Endothelial cell (in vitro differentiated cells): ENCODE measurements around the gene RAB7B. TPM values are rescaled to one million over a fixed set of nuclear protein-coding genes. Genes with fewer than 3 reads are reported as not detected.

Experiments used
- DNase-seq: peaks from one replicate; pipeline ENCODE4 v3.0.0; 2021; ENCODE audit warnings: low spot score
- H3K27ac Mint-ChIP-seq: one replicate; pipeline ENCODE4 v1.8.0; 2021; ENCODE audit warnings: mixed read lengths, inconsistent platforms; ENCODE audit not compliant: unreplicated experiment
- H3K27me3 Mint-ChIP-seq: one replicate; pipeline ENCODE4 v1.8.0; 2021; ENCODE audit warnings: mild to moderate bottlenecking, moderate library complexity, mixed read lengths, inconsistent platforms; ENCODE audit not compliant: unreplicated experiment
- H3K36me3 Mint-ChIP-seq: one replicate; pipeline ENCODE4 v1.8.0; 2021; ENCODE audit warnings: mild to moderate bottlenecking, low read depth, mixed read lengths, inconsistent platforms; ENCODE audit not compliant: unreplicated experiment
- H3K4me1 Mint-ChIP-seq: one replicate; pipeline ENCODE4 v1.8.0; 2021; ENCODE audit warnings: mild to moderate bottlenecking, mixed read lengths, inconsistent platforms; ENCODE audit not compliant: unreplicated experiment
- H3K4me3 Mint-ChIP-seq: one replicate; pipeline ENCODE4 v1.8.0; 2021; ENCODE audit warnings: mild to moderate bottlenecking, mixed read lengths, inconsistent platforms; ENCODE audit not compliant: unreplicated experiment
- H3K9me3 Mint-ChIP-seq: one replicate; pipeline ENCODE4 v1.8.0; 2021; ENCODE audit warnings: mixed read lengths, inconsistent platforms; ENCODE audit not compliant: unreplicated experiment
- total RNA-seq: library from RNA; stranded (reverse); fragmentation: NEBNext Ultra II Directional; extraction: Animal tissue kit (Norgen Biotek cat#: 25700); gene quantifications from one replicate; pipeline ENCODE4 v1.2.1, GENCODE V29; 2021; ENCODE audit not compliant: unreplicated experiment
- TF ChIP-seq, protein P1 (sequence below): fragments of 200-600 bp; sonication (generic); IDR thresholded peaks from one replicate; pipeline ENCODE4 v1.5.0; 2021; ENCODE audit warnings: antibody characterized with exemption; ENCODE audit not compliant: unreplicated experiment

Gene RAB7B
- total RNA-seq, 1 donor from 2014 or later: not detected

DNA sequence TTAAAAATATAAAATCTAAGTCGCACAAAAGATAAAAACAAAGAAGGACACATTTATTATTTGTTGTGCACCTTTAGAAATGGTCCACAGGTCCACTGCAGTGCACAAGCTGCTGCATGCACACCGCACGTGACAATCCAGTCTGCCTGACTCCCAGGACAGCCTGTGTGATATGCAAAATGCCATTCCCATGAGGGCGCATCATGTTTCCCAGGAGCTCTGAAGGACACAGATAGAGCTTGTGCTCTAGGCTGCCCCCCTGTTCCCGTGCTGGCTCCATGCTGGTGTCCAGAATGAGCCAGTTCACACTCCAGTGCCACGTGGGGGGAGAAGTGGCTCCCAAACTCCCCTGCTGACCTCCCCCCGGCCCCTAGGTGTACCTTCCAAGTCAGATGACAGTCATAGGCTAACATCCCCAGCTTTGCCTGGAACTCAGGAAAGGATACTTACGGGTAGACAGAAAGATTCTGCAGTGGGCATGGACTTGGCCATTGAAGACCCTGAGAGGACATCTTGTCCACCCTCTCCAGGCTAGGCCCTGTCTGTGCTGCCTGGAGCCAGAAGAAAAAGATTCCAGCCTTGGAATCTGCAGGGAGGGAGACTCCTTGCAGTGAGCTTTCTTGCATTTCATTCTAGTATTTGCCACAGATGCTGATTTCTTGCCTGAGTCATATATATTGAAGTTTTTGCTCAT lies 26.3 kb downstream of the RAB7B start:
- Mint-ChIP-seq H3K9me3 (no peaks in the 10 kb centered on the region), H3K36me3 (peaks cover 21% of the 10 kb centered on the region), H3K27ac (no peak overlapping the region), H3K4me3 (no peak overlapping the region), H3K4me1 (peaks cover 6% of the 10 kb centered on the region), H3K27me3 (peaks cover 7% of the 10 kb centered on the region)
- TF ChIP-seq, protein P1, sequence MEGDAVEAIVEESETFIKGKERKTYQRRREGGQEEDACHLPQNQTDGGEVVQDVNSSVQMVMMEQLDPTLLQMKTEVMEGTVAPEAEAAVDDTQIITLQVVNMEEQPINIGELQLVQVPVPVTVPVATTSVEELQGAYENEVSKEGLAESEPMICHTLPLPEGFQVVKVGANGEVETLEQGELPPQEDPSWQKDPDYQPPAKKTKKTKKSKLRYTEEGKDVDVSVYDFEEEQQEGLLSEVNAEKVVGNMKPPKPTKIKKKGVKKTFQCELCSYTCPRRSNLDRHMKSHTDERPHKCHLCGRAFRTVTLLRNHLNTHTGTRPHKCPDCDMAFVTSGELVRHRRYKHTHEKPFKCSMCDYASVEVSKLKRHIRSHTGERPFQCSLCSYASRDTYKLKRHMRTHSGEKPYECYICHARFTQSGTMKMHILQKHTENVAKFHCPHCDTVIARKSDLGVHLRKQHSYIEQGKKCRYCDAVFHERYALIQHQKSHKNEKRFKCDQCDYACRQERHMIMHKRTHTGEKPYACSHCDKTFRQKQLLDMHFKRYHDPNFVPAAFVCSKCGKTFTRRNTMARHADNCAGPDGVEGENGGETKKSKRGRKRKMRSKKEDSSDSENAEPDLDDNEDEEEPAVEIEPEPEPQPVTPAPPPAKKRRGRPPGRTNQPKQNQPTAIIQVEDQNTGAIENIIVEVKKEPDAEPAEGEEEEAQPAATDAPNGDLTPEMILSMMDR: no peak
- DNase-seq: no peak

DNA sequence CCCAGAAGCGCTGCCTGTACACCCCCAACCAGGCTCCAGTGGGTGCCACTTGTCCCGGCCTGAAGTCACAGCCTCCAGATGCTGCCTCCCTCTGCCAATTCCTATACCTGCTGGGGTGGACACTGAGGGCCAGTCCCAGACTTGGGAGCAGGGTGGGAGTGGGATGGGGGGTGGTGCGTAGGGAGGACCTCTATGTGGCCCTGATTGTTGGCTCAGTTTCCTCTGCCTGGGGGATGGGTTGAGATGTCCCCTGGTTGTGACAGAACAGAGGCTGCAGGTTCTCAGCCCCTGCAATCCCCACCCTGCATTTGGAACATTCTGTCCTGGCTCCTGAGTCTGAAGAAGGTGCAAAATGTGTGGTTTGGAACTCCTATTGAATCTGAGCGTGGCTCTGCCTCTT lies 27.2 kb downstream of the RAB7B start:
- Mint-ChIP-seq H3K4me1 (peaks cover 6% of the 10 kb centered on the region), H3K4me3 (no peak overlapping the region), H3K9me3 (no peaks in the 10 kb centered on the region), H3K27me3 (peaks cover 7% of the 10 kb centered on the region), H3K36me3 (peaks cover 21% of the 10 kb centered on the region), H3K27ac (no peak overlapping the region)
- DNase-seq: no peak
- TF ChIP-seq, protein P1: no peak

DNA sequence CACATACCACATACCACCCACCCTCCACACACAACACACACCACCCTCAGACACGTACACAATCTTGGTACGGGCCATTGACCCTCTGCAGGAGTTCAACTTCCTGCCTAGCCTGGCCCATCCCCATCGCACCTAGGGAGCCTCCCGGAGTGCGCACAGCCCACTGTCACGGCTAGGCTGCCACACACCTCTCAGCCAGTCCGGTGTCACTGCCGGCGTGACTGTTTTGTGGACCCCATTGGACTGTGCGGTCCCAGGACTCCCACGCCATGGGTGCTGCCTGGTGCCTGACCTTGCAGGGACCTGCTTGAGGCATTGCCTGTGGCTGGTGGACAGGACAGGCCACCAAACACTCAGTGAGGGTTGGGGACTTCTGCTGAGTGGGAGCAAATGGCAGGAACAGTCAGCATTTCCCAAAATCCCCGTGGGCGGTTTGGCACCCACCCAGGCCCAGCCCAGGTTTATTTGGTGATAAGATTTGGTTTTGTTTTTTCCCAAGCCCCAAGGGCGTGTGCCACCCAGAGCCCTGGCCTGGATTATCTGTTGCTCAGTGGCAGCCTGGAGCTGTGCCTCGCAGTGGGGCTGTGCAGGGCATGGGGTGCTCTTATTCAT lies 27.7 kb downstream of the RAB7B start:
- Mint-ChIP-seq H3K27ac (no peak overlapping the region), H3K4me3 (peak overlapping the region; percentile 47), H3K36me3 (peaks cover 21% of the 10 kb centered on the region), H3K9me3 (no peaks in the 10 kb centered on the region), H3K4me1 (peaks cover 6% of the 10 kb centered on the region), H3K27me3 (peaks cover 6% of the 10 kb centered on the region)
- no peak for DNase-seq
- TF ChIP-seq, protein P1: no peak

DNA sequence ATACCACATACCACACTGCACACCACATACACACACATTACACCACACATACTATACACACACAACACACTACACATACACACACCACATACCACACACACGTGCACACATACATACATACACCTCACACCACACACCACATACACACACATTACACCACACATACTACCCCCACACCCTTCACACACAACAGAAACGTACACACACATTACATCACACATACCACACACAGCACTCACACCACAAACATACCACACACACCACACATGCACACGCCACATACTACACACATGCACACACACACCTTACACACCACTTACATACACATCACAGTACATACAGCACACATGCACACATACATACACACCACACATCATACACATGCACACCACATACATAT lies 28.5 kb downstream of the RAB7B start:
- DNase-seq: no peak
- no peaks in the 10 kb centered on the region for H3K9me3 Mint-ChIP-seq
- TF ChIP-seq, protein P1: no peak
- H3K27ac Mint-ChIP-seq: peak overlapping the region; percentile 74
- peak overlapping the region; percentile 28 for H3K4me3 Mint-ChIP-seq
- peaks cover 6% of the 10 kb centered on the region for H3K4me1 Mint-ChIP-seq
- H3K27me3 Mint-ChIP-seq: peaks cover 4% of the 10 kb centered on the region
- H3K36me3 Mint-ChIP-seq: peaks cover 21% of the 10 kb centered on the region
